Aorta (tissue), 5 donors: ENCODE measurements around the gene MPPED1. TPM values are rescaled to one million over a fixed set of nuclear protein-coding genes. Genes with fewer than 3 reads are reported as not detected.
A peak's percentile ranks its signal among the peaks of the same experiment; 100 is the strongest.

ENCODE experiments used
- ATAC-seq: fragments of 200-7000 bp; cut with Tn5 transposase; one replicate; pipeline ENCODE4 v1.9.1; 2022; ENCODE audit warnings: moderate library complexity; ENCODE audit not compliant: low FRiP score
- DNase-seq, 2 donors: peaks; one replicate each; pipeline ENCODE4 v3.0.0-alpha.2; 2020
- H3K27ac ChIP-seq, 2 donors: one replicate each; pipeline ENCODE4 v1.5.1; 2013; ENCODE audit warnings: low read length in 2 of 2, mild to moderate bottlenecking in 2 of 2, moderate library complexity in 2 of 2, control low read depth in 1 of 2, inconsistent platforms in 1 of 2, low read depth in 1 of 2
- H3K27me3 ChIP-seq, 2 donors: one replicate each; pipeline ENCODE4 v1.6.1; 2013; ENCODE audit warnings: control low read depth in 1 of 2, low read length in 1 of 2, mild to moderate bottlenecking in 1 of 2, moderate library complexity in 1 of 2; ENCODE audit not compliant: insufficient read depth in 2 of 2, control insufficient read depth in 1 of 2
- H3K36me3 ChIP-seq, 2 donors: one replicate each; pipeline ENCODE4 v1.6.1; 2013; ENCODE audit warnings: control low read depth in 1 of 2, low read length in 1 of 2, mild to moderate bottlenecking in 1 of 2; ENCODE audit not compliant: insufficient read depth in 2 of 2, control insufficient read depth in 1 of 2
- H3K4me1 ChIP-seq, 2 donors: one replicate each; pipeline ENCODE4 v1.6.1; 2013; ENCODE audit warnings: low read length in 2 of 2, control low read depth in 1 of 2, mild to moderate bottlenecking in 1 of 2, moderate library complexity in 1 of 2; ENCODE audit not compliant: insufficient read depth in 2 of 2, control insufficient read depth in 1 of 2
- H3K4me3 ChIP-seq, 2 donors: one replicate each; pipeline ENCODE4 v1.5.1; 2013; ENCODE audit warnings: low read length in 2 of 2, control low read depth in 1 of 2, mild to moderate bottlenecking in 1 of 2
- H3K9me3 ChIP-seq: one replicate; pipeline ENCODE4 v1.6.1; 2013; ENCODE audit warnings: mild to moderate bottlenecking, low read length; ENCODE audit not compliant: control insufficient read depth
- WGBS, 2 donors: extraction: QIAGEN DNeasy Blood & Tissue Kit; methylation state at CpG; one replicate each; pipeline ENCODE4 v1.1.7; 2013; 5-methylcytosine and 5-hydroxymethylcytosine counted together
- intact Hi-C, 2 donors: fragments of 100-400 bp; cut with DNase I; formaldehyde crosslinking; loops; one replicate each; pipeline versions ENCODE4 v1.14.2 to v1.15.0; 2022
- polyA plus RNA-seq, 2 donors: library from polyadenylated mRNA; stranded (reverse); fragments of 200-250 nt; gene quantifications; one replicate each; pipeline ENCODE4 v1.2.3, GENCODE V29; 2013
- total RNA-seq, 2 donors: library from RNA; stranded (reverse); fragmentation: NEBNext Ultra II Directional; extraction: Animal tissue kit (Norgen Biotek cat#: 25700); gene quantifications; one replicate each; pipeline ENCODE4 v1.2.1, GENCODE V29; 2021
- donor health status: healthy with polysubstance abuse.
- donor health status: Bipolar disorder and iron deficiency.
- donor health status: DM: no; HTN: no; CAD: no.
- donor health status: DM: no; HTN: no; CAD: no.
- donor health status: DM: yes; HTN: yes; CAD: no.

Gene MPPED1
- total and polyA plus RNA-seq, 4 donors = not detected

DNA sequence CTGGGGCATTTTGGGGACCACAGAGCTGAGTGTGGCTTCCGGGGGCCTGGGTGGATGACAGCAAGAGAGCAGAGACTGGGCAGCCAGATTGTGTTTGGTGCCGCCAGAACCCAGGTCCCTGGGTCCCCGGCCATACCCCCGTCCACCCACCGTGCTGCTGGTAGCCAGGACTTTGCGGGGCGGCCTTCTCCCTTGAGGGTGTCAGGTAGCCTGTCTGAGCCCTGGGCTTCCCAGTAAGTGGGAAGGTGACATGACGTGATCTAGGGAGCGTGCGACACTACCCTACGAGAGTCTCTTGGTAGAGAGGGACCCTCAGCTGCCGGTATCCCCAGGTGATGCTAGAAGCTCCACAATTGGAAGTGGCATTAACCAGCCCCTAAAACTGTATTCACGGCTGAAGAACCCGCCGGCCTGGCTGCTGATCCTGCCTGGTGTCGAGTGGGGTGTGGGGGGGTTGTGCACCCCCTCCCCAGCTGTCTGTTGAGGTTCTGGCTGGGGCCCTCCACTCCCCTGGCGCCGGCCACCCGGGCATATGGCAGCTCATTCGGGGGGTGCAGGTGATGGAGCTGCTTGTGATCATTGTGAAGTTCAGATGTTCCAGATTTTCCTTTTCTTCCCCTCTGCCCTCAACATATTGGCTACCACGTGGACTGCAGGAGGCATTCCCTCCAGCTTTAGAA is 66.9 kb downstream of the MPPED1 start:
- intact Hi-C loops = no loop called here
- Histone ChIP-seq H3K36me3 (no peaks in the 10 kb centered on the region), H3K9me3 (no peaks in the 10 kb centered on the region), H3K4me3 (no peak overlapping the region), H3K27ac (no peak overlapping the region), H3K27me3 (no peaks in the 10 kb centered on the region), H3K4me1 (no peaks in the 10 kb centered on the region)
- DNase-seq (peak in 1 of 2 donors; percentile 71), ATAC-seq (no peak)
- WGBS, 2 donors = 85 to 88% methylated on average over 21 of the region's 21 CpGs

DNA sequence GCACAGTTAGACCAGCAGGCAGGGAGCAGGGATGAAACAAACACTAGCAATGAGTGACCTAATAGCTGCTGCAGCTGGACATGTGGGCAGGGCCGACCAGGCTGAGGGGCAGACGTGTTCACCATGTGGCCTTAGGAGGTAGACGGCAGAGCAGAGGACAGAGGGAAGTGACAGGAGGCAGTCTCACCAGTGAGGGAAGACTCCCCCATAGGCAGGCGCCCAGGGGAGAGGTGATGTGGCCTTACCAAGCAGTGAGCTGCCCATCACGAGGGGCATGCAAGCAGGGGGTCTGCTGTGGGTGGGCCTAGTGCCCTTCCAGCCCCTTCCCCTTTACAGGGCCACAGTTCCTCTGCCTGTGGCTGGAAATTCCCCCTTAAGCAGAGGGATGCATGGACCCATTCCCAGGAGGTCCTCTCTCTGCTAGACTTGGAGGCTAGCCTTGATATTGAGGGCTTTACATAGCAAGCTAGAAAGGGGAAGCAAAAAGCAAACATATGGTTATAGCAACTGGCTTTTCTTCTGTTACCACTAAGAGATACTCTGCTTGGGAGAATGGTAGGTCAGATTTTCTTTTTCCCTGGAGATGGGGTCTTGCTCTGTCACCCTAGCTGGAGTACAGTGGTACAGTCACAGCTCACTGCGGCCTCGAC is 67.6 kb downstream of the MPPED1 start:
- intact Hi-C loops = no loop called here
- no peaks in the 10 kb centered on the region for H3K9me3 ChIP-seq
- WGBS, 2 donors = 63 to 68% methylated on average over 7 of the region's 7 CpGs
- H3K4me3 ChIP-seq = no peak overlapping the region
- H3K36me3 ChIP-seq = no peaks in the 10 kb centered on the region
- DNase-seq (peak in 1 of 2 donors; percentile 51), ATAC-seq (no peak)
- H3K27ac ChIP-seq = no peak overlapping the region
- H3K27me3 ChIP-seq = no peaks in the 10 kb centered on the region
- H3K4me1 ChIP-seq = no peaks in the 10 kb centered on the region

DNA sequence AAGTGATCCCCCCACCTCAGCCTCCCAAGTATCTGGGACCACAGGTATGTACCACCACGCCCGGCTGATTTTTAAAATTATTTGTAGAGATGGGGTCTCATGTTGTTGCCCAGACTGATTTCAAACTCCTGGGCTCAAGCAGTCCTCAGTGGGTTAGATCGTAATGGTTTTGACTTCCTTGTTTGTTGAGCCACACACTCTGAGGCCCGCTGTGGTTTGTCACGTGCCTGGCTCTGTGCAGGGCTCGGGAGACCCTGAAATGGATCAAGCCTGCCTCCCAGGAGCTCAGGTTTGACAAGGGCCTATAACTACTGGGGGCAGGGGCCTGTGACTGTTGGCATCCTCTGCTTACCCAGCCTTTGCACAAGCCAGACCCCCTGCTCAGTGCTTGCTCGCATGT is 68.1 kb downstream of the MPPED1 start:
- Histone ChIP-seq H3K4me1 (no peaks in the 10 kb centered on the region), H3K36me3 (no peaks in the 10 kb centered on the region), H3K27ac (no peak overlapping the region), H3K4me3 (no peak overlapping the region), H3K9me3 (no peaks in the 10 kb centered on the region), H3K27me3 (no peaks in the 10 kb centered on the region)
- no peak for DNase-seq
- ATAC-seq = no peak
- WGBS, 2 donors = 64 to 71% methylated on average over 7 of the region's 7 CpGs
- intact Hi-C loops = no loop called here

DNA sequence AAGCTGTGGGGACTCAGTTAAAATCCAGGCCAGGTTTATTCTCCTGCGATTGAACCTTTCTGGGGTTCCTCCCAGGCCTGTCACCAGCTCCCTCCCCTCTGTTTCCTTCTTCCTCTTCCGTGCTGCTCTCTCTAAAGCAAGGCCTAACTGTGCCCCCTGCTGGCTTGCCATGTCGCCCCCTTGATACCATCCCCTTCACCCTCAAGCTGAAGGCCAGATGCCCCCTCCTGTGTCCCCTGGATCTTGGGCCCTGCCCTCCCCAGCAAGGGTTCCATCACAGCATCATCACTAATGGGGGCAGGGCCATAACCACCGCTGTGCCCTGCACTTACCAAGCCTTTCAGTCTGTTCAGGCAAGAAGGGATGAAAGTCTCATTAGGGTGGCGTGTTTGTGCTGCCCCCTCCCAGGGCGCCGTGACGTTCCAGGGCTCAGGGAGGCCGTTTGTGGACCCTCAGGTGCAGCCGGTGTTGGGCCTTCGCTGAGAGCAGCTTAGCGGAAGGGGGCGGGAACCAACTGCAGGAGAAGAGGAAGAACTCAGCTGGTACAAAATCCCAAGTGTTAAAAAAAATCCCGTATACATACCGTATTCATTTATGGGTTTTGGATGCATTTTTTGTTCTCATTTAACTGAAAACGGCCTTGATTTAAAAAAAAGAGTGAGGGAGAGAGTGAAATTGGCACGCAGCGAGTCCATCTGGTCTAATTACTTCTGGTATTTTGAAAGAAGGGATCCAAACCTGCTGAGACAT is 69.9 kb downstream of the MPPED1 start:
- Histone ChIP-seq H3K4me3 (no peak overlapping the region), H3K9me3 (no peaks in the 10 kb centered on the region), H3K27me3 (no peaks in the 10 kb centered on the region), H3K4me1 (no peaks in the 10 kb centered on the region), H3K36me3 (no peaks in the 10 kb centered on the region), H3K27ac (no peak overlapping the region)
- DNase-seq (peak; percentile 42 to 51), ATAC-seq (no peak)
- 40 to 47% methylated on average over 18 of the region's 18 CpGs for WGBS, 2 donors
- intact Hi-C loops = no loop called here

DNA sequence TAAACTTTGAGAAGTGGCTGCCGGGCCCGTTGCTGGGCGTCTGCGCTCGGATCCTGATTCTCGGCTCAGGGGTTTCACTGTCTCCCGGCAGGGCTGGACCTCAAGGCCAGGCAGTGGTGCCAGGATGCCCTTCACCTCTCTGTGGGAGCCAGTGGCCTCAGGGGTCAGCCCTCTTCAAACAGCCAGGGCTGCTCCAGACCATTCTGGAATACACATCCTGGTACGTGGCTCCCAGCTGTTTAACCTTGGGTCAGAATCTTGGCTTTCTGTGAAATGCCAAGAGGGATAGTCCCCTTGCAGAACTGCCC is 70.5 kb downstream of the MPPED1 start:
- intact Hi-C loops = no loop called here
- no peaks in the 10 kb centered on the region for H3K4me1 ChIP-seq
- no peak overlapping the region for H3K4me3 ChIP-seq
- ATAC-seq (no peak), DNase-seq (peak; percentile 21 to 64)
- H3K27me3 ChIP-seq = no peaks in the 10 kb centered on the region
- WGBS, 2 donors = 56 to 63% methylated on average over 8 of the region's 8 CpGs
- no peaks in the 10 kb centered on the region for H3K36me3 ChIP-seq
- no peak overlapping the region for H3K27ac ChIP-seq
- H3K9me3 ChIP-seq = no peaks in the 10 kb centered on the region

DNA sequence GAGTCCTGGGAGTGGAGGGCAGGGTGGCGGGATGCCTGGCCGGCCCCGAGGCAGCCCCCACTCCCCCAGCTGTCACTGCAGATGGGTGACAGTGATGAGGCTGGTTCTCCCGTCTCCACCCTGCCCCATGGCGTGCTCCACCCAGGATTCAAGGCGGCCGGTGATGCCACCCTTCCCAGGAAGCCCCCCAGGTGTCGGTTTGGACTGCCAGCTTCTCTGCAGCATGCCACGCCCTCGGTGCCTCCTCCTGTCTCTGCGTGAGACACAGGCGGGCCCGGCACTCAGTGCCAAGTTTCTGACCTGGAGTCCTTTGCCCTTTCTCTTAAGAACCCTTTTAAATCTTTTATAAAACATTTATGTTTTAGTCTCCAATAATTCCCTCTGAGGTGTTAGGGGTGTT is 71.5 kb downstream of the MPPED1 start:
- H3K4me3 ChIP-seq = no peak overlapping the region
- DNase-seq (peak in 1 of 2 donors; percentile 61), ATAC-seq (no peak)
- no peaks in the 10 kb centered on the region for H3K4me1 ChIP-seq
- H3K27me3 ChIP-seq = no peaks in the 10 kb centered on the region
- no peaks in the 10 kb centered on the region for H3K36me3 ChIP-seq
- intact Hi-C loops = no loop called here
- 83% methylated on average over 10 to 13 of the region's 13 CpGs for WGBS, 2 donors
- no peak overlapping the region for H3K27ac ChIP-seq
- H3K9me3 ChIP-seq = no peaks in the 10 kb centered on the region

DNA sequence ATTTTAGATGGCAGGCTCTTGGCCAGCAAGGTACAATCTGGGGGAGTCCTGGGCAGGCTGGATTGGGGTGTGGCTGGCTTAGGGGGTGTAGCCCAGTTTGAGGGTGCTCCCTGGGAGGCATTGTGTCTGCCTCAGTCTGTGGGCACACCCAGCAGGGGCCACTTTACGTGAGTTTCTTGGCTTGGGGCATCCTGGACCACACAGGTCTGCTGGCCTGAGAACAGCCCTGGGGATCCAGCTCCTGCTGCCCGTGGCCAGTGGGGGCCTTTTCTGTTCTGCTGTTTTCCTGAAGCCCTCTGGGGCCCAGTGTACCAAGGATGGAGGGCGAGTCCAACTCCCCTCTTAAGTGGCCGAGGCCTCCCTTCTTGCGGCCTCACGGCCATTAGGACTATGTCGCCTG is 71.9 kb downstream of the MPPED1 start:
- 77 to 79% methylated on average over 7 of the region's 7 CpGs for WGBS, 2 donors
- no peak for ATAC-seq
- Histone ChIP-seq H3K27me3 (no peaks in the 10 kb centered on the region), H3K36me3 (no peaks in the 10 kb centered on the region), H3K9me3 (no peaks in the 10 kb centered on the region), H3K27ac (no peak overlapping the region), H3K4me3 (no peak overlapping the region), H3K4me1 (no peaks in the 10 kb centered on the region)
- DNase-seq = peak in 1 of 2 donors; percentile 52
- intact Hi-C loops = no loop called here

DNA sequence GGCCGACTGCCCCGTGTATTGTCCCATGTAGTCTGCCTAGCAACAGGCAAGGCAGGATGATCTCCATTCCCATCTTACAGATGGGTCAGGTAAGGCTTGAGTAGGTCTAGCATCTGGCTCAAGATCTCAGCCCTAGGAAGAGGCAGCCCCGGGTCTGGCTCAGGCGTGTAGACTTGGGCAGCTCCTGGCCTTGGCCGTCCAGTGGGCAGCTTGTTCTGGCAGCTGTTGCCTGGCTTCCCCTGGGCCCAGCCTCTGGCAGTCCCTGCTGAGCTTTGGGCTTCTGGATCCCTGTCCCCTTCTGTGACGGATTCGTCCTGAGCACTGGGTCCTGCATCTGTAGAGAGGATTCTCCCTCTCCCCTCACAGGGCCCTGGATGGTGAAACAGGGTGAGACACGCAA is 72.4 kb downstream of the MPPED1 start:
- DNase-seq (peak; percentile 26 to 67), ATAC-seq (no peak)
- H3K27ac ChIP-seq = no peak overlapping the region
- H3K9me3 ChIP-seq = no peaks in the 10 kb centered on the region
- no peaks in the 10 kb centered on the region for H3K4me1 ChIP-seq
- no peaks in the 10 kb centered on the region for H3K36me3 ChIP-seq
- no peaks in the 10 kb centered on the region for H3K27me3 ChIP-seq
- 50 to 59% methylated on average over 8 of the region's 8 CpGs for WGBS, 2 donors
- intact Hi-C loops = no loop called here
- H3K4me3 ChIP-seq = no peak overlapping the region
